Measurements from ENCODE around the gene TCEAL5.
"Not testable (repeated sequence)": the region's sequence is repeated elsewhere in the genome, so short reads cannot be mapped to it uniquely, and the experiment has no call there.

TCEAL5 gene

DNA sequence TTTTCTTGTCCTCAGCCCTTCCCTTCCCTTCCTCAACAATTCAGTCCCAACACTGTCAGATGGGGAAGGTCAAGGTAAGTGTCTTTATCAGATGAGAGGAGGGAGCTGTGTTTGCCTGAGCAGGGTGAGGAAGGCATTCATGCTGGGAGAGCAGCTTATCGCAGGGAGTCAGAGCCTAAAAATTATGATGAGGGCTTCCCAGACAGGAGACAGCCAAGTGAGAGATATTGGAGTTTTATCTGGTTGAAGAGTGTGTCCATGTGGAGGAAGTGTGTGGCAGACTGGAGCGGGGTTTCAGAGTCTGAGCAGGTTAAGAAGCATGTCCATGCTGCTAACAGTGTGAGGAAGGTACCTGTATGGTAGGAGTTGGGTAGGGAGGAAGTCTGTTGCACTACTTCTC lies 43.3 kb downstream of the TCEAL5 start:
- no peak for DNase-seq

DNA sequence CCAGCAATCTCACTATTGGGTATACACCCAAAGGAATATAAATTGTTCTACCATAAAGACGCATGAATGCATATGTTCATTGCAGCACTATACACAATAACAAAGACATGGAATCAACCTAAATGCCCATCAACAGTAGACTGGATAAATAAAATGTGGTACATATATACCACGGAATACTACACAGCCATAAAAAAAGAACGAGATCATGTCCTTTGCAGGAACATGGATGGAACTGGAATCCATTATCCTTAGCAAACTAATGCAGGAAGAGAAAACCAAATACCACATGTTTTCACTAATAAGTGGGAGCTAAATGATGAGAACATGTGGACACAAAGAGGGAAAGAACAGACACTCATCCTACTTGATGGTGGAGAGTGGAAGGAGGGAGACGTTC lies 50.6 kb downstream of the TCEAL5 start:
- DNase-seq = not testable (repeated sequence)

Measured in NCI-H345 (cell line).